ENCODE measurements around the gene SLC20A1.

DNA sequence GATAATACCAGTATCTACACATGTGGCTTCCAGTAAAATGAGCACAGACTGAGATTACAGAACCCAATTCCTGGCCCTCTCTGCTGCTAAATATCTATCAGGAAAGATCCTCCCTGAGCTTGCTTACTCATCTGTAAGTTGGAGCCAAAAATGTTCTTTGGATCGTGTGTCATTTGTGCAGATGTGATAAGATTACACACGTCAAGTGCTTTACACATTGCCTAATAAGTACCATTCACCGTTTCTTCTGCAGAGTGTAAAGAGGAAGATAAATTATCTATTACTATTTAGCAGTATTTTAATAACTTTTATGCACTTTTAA, 23.2 kb upstream of the SLC20A1 start:
- no peak for TF ChIP-seq POLR2A (IDR thresholded peaks at IDR 0.05)
- TF ChIP-seq, protein P1, sequence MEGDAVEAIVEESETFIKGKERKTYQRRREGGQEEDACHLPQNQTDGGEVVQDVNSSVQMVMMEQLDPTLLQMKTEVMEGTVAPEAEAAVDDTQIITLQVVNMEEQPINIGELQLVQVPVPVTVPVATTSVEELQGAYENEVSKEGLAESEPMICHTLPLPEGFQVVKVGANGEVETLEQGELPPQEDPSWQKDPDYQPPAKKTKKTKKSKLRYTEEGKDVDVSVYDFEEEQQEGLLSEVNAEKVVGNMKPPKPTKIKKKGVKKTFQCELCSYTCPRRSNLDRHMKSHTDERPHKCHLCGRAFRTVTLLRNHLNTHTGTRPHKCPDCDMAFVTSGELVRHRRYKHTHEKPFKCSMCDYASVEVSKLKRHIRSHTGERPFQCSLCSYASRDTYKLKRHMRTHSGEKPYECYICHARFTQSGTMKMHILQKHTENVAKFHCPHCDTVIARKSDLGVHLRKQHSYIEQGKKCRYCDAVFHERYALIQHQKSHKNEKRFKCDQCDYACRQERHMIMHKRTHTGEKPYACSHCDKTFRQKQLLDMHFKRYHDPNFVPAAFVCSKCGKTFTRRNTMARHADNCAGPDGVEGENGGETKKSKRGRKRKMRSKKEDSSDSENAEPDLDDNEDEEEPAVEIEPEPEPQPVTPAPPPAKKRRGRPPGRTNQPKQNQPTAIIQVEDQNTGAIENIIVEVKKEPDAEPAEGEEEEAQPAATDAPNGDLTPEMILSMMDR (IDR thresholded peaks at IDR 0.05) = no peak

Data from thyroid gland (tissue), 4 donors.